Adrenal gland (tissue), 5 donors: ENCODE data around the gene SNX30.

Experiments used
- POLR2A ChIP-seq, 2 donors: fragments of 450-650 bp; IDR thresholded peaks; one replicate each; pipeline ENCODE4 v1.6.1; 2017; ENCODE audit warnings: antibody characterized with exemption in 2 of 2, mild to moderate bottlenecking in 2 of 2, moderate library complexity in 1 of 2
- TF ChIP-seq, protein P1 (sequence below), 6 experiments: fragments of 450-650 bp in 4 of 6; fragments of 200-600 bp in 2 of 6; sonication (generic) in 1 of 6; IDR thresholded peaks; 1 replicate in 5 of 6; 2 replicates in 1 of 6; pipeline versions ENCODE4 v1.5.1 to v1.8.0; 2016 to 2021; ENCODE audit warnings: antibody characterized with exemption in 6 of 6, mild to moderate bottlenecking in 2 of 6, moderate library complexity in 1 of 6
- donor health status: DM: no; HTN: no; CAD: no.

DNA sequence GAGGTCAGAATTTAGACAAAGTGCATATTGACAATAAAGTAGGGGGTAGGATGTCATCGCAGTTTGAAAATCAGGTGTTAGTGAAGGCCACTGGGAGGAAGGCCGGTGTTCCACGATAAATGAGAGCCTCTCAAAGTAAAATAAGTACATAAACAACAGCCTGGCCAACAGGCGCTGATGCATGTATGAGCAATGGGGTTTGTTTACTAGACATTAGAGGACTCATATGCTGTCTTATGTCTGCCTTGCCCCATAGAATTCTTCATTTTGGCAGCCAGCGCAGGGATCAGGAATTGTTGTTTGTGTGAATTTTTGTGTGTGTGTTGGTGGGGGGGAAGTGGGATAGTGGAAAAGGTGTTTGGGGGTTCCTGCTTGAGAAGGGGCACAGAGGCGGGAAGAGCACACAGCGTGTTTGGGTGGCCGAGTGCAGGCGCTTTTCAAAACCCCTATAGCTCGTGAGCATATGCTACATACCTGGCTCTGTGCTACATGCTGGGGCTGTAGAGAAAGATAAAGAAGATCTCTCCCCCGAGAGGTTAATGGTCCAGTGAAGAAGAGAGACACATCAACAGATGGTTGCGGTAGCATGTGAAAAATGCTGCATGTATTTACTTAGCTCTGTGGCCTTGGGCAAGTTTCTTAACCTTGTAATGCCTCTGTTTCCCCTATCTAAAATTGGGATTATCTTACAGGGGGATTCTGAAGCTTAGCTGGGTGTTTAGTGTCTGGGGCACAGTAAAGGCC lies 11.5 kb downstream of the SNX30 start:
- TF ChIP-seq, protein P1, sequence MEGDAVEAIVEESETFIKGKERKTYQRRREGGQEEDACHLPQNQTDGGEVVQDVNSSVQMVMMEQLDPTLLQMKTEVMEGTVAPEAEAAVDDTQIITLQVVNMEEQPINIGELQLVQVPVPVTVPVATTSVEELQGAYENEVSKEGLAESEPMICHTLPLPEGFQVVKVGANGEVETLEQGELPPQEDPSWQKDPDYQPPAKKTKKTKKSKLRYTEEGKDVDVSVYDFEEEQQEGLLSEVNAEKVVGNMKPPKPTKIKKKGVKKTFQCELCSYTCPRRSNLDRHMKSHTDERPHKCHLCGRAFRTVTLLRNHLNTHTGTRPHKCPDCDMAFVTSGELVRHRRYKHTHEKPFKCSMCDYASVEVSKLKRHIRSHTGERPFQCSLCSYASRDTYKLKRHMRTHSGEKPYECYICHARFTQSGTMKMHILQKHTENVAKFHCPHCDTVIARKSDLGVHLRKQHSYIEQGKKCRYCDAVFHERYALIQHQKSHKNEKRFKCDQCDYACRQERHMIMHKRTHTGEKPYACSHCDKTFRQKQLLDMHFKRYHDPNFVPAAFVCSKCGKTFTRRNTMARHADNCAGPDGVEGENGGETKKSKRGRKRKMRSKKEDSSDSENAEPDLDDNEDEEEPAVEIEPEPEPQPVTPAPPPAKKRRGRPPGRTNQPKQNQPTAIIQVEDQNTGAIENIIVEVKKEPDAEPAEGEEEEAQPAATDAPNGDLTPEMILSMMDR (IDR thresholded peaks at IDR 0.05): no peak
- TF ChIP-seq POLR2A (IDR thresholded peaks at IDR 0.05): no peak
